Bronchial epithelial cell (primary cell): ENCODE measurements around the gene ERVH48-1. TPM values are rescaled to one million over a fixed set of nuclear protein-coding genes. Genes with fewer than 3 reads are reported as not detected.
A peak's percentile ranks its signal among the peaks of the same experiment; 100 is the strongest.

Experiments used
- DNase-seq: peaks from one replicate; pipeline ENCODE4 v3.0.0-alpha.2; 2010; ENCODE audit warnings: low read depth
- FAIRE-seq: peaks from 2 replicates; lab custom pipeline; 2011; peaks lifted over from hg19 to GRCh38; lab: Jason Lieb, UNC
- H3K27me3 ChIP-seq: 2 replicates; pipeline ENCODE4 v1.5.1; 2011; ENCODE audit warnings: low read length; ENCODE audit not compliant: control insufficient read depth, insufficient read depth
- H3K36me3 ChIP-seq: 2 replicates; pipeline ENCODE4 v1.5.1; 2011; ENCODE audit warnings: low read length; ENCODE audit not compliant: control insufficient read depth, insufficient read depth
- H3K4me3 ChIP-seq: 2 replicates; pipeline ENCODE4 v1.5.1; 2011; ENCODE audit warnings: mild to moderate bottlenecking, low read depth, low read length, control low read depth
- total RNA-seq: library from RNA; depleted of rRNA; stranded (reverse); fragments of >200 nt; gene quantifications from 2 replicates; pipeline ENCODE4 v1.2.1, GENCODE V29; 2014
- TF ChIP-seq, protein P1 (sequence below): IDR thresholded peaks from 2 replicates; pipeline ENCODE4 v1.5.1; 2011; ENCODE audit warnings: mild to moderate bottlenecking, moderate library complexity, low read length, control low read depth, inconsistent platforms; ENCODE audit not compliant: insufficient read depth, severe bottlenecking

Gene ERVH48-1
- total RNA-seq, 1 donor from 2014 or later: not detected

DNA sequence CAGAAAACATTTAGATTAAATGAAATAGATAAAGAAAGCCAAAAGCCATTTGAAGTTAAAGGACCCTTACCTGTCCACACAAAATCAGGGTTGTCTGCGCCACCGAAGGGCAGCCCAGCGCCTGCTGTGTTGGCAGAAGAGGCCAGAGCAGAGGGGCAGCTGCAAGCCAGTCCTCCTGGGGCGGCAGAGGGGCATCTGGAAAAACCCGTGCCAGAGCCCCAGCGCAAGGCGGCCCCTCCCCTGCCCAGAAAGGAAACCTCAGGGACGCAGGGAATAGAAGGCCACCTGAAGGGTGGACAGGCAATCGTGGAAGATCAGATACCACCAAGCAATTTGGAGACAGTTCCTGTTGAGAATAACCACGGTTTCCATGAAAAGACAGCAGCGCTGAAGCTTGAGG is 21.6 kb downstream of the ERVH48-1 start:
- Histone ChIP-seq H3K4me3 (no peak overlapping the region), H3K27me3 (no peaks in the 10 kb centered on the region), H3K36me3 (peaks cover 19% of the 10 kb centered on the region)
- DNase-seq (no peak), FAIRE-seq (no peak)
- TF ChIP-seq, protein P1, sequence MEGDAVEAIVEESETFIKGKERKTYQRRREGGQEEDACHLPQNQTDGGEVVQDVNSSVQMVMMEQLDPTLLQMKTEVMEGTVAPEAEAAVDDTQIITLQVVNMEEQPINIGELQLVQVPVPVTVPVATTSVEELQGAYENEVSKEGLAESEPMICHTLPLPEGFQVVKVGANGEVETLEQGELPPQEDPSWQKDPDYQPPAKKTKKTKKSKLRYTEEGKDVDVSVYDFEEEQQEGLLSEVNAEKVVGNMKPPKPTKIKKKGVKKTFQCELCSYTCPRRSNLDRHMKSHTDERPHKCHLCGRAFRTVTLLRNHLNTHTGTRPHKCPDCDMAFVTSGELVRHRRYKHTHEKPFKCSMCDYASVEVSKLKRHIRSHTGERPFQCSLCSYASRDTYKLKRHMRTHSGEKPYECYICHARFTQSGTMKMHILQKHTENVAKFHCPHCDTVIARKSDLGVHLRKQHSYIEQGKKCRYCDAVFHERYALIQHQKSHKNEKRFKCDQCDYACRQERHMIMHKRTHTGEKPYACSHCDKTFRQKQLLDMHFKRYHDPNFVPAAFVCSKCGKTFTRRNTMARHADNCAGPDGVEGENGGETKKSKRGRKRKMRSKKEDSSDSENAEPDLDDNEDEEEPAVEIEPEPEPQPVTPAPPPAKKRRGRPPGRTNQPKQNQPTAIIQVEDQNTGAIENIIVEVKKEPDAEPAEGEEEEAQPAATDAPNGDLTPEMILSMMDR: no peak

- H3K4me3 ChIP-seq: no peak overlapping the region
- no peak for DNase-seq
- no peak for FAIRE-seq
- H3K27me3 ChIP-seq: no peaks in the 10 kb centered on the region
- peaks cover 15% of the 10 kb centered on the region for H3K36me3 ChIP-seq
- TF ChIP-seq, protein P1: no peak
Measured at GRCh38 chr21:42900446-42900845, 25.0 kb downstream of the ERVH48-1 start.

DNA sequence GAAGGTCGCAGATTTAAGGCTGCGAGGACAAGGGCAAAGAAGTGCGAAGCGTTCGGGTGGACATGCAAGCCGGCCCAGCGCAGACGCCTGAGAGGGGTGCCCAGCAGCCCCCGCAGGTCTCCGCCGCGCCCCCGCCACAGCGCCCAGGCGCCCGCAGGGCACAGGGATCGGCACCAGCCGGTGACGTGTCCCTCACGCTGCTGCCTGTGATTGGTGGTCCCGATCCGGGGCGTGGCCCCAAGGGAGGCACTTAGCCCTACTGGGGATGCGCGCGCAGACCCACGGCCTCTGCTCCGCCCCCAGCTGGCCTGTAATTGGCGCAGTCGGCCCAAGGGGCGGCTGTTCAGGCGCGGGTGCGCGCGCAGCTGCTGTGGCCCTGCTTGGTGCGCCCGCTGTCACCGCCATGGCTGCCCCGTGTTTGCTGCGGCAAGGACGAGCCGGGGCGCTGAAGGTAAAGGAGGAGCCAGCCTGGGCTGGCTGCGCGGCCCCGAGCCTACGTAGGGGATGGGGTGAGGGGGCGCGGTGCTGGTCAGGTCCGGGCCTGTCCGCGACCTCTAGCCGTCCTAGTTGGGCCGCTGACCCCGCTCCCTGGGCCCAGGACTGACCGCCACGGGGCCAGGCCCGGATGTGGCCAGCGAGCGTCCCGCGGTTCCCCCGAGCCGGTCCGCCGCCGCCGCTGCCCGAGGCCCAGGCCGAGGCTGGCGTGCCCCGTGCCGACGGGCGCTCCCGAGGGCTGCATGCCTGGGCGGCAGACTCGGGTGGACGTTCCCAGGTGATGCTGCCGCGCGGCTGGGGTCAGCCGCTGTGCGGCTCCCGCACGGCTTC is 32.3 kb downstream of the ERVH48-1 start, which contains the start of gene NDUFV3:
Gene NDUFV3, plus strand, starts transcription at position 379 of the 825 bp plus-strand sequence. Its CDS starts 25 bp downstream, at position 404.
- Histone ChIP-seq H3K27me3 (no peaks in the 10 kb centered on the region), H3K4me3 (peak within 1 kb of the TSS; percentile 77), H3K36me3 (peaks cover 6% of the 10 kb centered on the region)
- DNase-seq: peak; percentile 91
- no peak for FAIRE-seq
- TF ChIP-seq, protein P1: no peak

- TF ChIP-seq, protein P1: no peak
- H3K36me3 ChIP-seq: peaks cover 4% of the 10 kb centered on the region
- DNase-seq: no peak
- no peak for FAIRE-seq
- H3K27me3 ChIP-seq: no peaks in the 10 kb centered on the region
- peak overlapping the region; percentile 77 for H3K4me3 ChIP-seq
Measured at GRCh38 chr21:42892582-42892930, 32.9 kb downstream of the ERVH48-1 start.

- TF ChIP-seq, protein P1: no peak
- DNase-seq (no peak), FAIRE-seq (no peak)
- H3K36me3 ChIP-seq: no peaks in the 10 kb centered on the region
- H3K4me3 ChIP-seq: no peak overlapping the region
- no peaks in the 10 kb centered on the region for H3K27me3 ChIP-seq
Measured at GRCh38 chr21:42887326-42887725, 38.1 kb downstream of the ERVH48-1 start.
